Activated naive CD4-positive, alpha-beta T cell treated with anti-CD3 and anti-CD28 coated beads for 36 hours (primary cell): ENCODE measurements around the gene CYP4F2. TPM values are rescaled to one million over a fixed set of nuclear protein-coding genes. Genes with fewer than 3 reads are reported as not detected.
"Not testable (repeated sequence)": the region's sequence is repeated elsewhere in the genome, so short reads cannot be mapped to it uniquely, and the experiment has no call there.

ENCODE experiments used
- CTCF ChIA-PET: fragments of 350-600 bp; sonication (Branson Sonifier 250); formaldehyde crosslinking; loops from one replicate; lab custom pipeline; 2021; ENCODE audit warnings: antibody characterized with exemption; lab: Charles Lee
- DNase-seq: peaks from one replicate; pipeline ENCODE4 v3.0.0-alpha.2; 2020
- H3K27ac Mint-ChIP-seq: one replicate; pipeline ENCODE4 v1.8.0; 2021; ENCODE audit warnings: mild to moderate bottlenecking, mixed read lengths
- H3K27me3 Mint-ChIP-seq: one replicate; pipeline ENCODE4 v1.8.0; 2021; ENCODE audit warnings: low read depth, mixed read lengths
- H3K36me3 Mint-ChIP-seq: one replicate; pipeline ENCODE4 v1.8.0; 2021; ENCODE audit warnings: low read depth, mixed read lengths
- H3K4me1 Mint-ChIP-seq: one replicate; pipeline ENCODE4 v1.8.0; 2021; ENCODE audit warnings: low read depth, mixed read lengths
- H3K4me3 Mint-ChIP-seq: one replicate; pipeline ENCODE4 v1.8.0; 2021; ENCODE audit warnings: mild to moderate bottlenecking, moderate library complexity, mixed read lengths
- H3K9me3 Mint-ChIP-seq: one replicate; pipeline ENCODE4 v1.8.0; 2021; ENCODE audit warnings: mixed read lengths
- intact Hi-C: fragments of 100-400 bp; cut with micrococcal nuclease; formaldehyde crosslinking; loops from one replicate; pipeline ENCODE4 v1.15.1; 2023
- total RNA-seq, 2 experiments: library from RNA; stranded (reverse); gene quantifications; one replicate each; pipeline ENCODE4 v1.2.3, GENCODE V29; 2021

The CYP4F2 gene
- total RNA-seq, 2 experiments from 2014 or later, result 0.24 TPM; not detected in 1

- no peaks in the 10 kb centered on the region for H3K36me3 Mint-ChIP-seq
- no peak overlapping the region for H3K27ac Mint-ChIP-seq
- H3K4me1 Mint-ChIP-seq, result peaks cover 3% of the 10 kb centered on the region
- CTCF ChIA-PET, result interaction anchor here (1.8 to 2.7 kb wide), 2 partner anchors 58 to 239 kb away, joined by 4 to 11 read pairs; no protein-coding TSS in a partner anchor
- H3K4me3 Mint-ChIP-seq, result no peak overlapping the region
- intact Hi-C loops, result loop anchor here (1.0 to 5.0 kb wide), 2 partner anchors 57 to 240 kb away; no protein-coding TSS in a partner anchor
- no peaks in the 10 kb centered on the region for H3K9me3 Mint-ChIP-seq
- peak; percentile 56 for DNase-seq
- peaks cover 7% of the 10 kb centered on the region for H3K27me3 Mint-ChIP-seq
Measured at GRCh38 chr19:15869109-15869555, 28.7 kb downstream of the CYP4F2 start.

GRCh38 chr19:15866636-15867035 is 31.2 kb downstream of the CYP4F2 start:
- H3K27me3 Mint-ChIP-seq, result peaks cover 2% of the 10 kb centered on the region
- DNase-seq, result no peak
- H3K27ac Mint-ChIP-seq, result no peak overlapping the region
- no peaks in the 10 kb centered on the region for H3K36me3 Mint-ChIP-seq
- CTCF ChIA-PET, result interaction anchor here (0.6 kb wide), 1 partner anchor 55 kb away, joined by 4 read pairs; no protein-coding TSS in a partner anchor
- no peak overlapping the region for H3K4me3 Mint-ChIP-seq
- peaks cover 3% of the 10 kb centered on the region for H3K4me1 Mint-ChIP-seq
- no peaks in the 10 kb centered on the region for H3K9me3 Mint-ChIP-seq
- intact Hi-C loops, result loop anchor here (5.0 kb wide), 1 partner anchor 54 kb away; no protein-coding TSS in a partner anchor

- DNase-seq, result no peak
- intact Hi-C loops, result loop anchor here (5.0 kb wide), 1 partner anchor 53 kb away; no protein-coding TSS in a partner anchor
- Mint-ChIP-seq H3K4me1 (peaks cover 3% of the 10 kb centered on the region), H3K4me3 (no peak overlapping the region), H3K27me3 (peaks cover 2% of the 10 kb centered on the region), H3K27ac (no peak overlapping the region), H3K9me3 (no peaks in the 10 kb centered on the region), H3K36me3 (no peaks in the 10 kb centered on the region)
- CTCF ChIA-PET, result interaction anchor here (0.6 to 0.7 kb wide), 2 partner anchors 16 to 91 kb away, joined by 3 to 5 read pairs; no protein-coding TSS in a partner anchor
Measured at GRCh38 chr19:15864824-15865223, 33.0 kb downstream of the CYP4F2 start.

GRCh38 chr19:15863272-15863671 is 34.6 kb downstream of the CYP4F2 start:
- intact Hi-C loops, result no loop called here
- no peak overlapping the region for H3K27ac Mint-ChIP-seq
- CTCF ChIA-PET, result no interaction called here
- no peaks in the 10 kb centered on the region for H3K4me1 Mint-ChIP-seq
- H3K36me3 Mint-ChIP-seq, result no peaks in the 10 kb centered on the region
- DNase-seq, result no peak
- H3K4me3 Mint-ChIP-seq, result no peak overlapping the region
- H3K9me3 Mint-ChIP-seq, result no peaks in the 10 kb centered on the region
- no peaks in the 10 kb centered on the region for H3K27me3 Mint-ChIP-seq

GRCh38 chr19:15862444-15862843 is 35.4 kb downstream of the CYP4F2 start:
- CTCF ChIA-PET, result no interaction called here
- intact Hi-C loops, result no loop called here
- H3K9me3 Mint-ChIP-seq, result no peaks in the 10 kb centered on the region
- H3K27ac Mint-ChIP-seq, result no peak overlapping the region
- no peak for DNase-seq
- no peak overlapping the region for H3K4me3 Mint-ChIP-seq
- no peaks in the 10 kb centered on the region for H3K4me1 Mint-ChIP-seq
- no peaks in the 10 kb centered on the region for H3K36me3 Mint-ChIP-seq
- no peaks in the 10 kb centered on the region for H3K27me3 Mint-ChIP-seq

GRCh38 chr19:15860522-15860921 is 37.4 kb downstream of the CYP4F2 start:
- Mint-ChIP-seq H3K27ac (no peak overlapping the region), H3K4me3 (no peak overlapping the region), H3K9me3 (no peaks in the 10 kb centered on the region), H3K36me3 (no peaks in the 10 kb centered on the region), H3K4me1 (no peaks in the 10 kb centered on the region), H3K27me3 (no peaks in the 10 kb centered on the region)
- DNase-seq, result no peak
- CTCF ChIA-PET, result no interaction called here
- intact Hi-C loops, result no loop called here

GRCh38 chr19:15859187-15859586 is 38.7 kb downstream of the CYP4F2 start:
- CTCF ChIA-PET, result interaction anchor here (0.7 kb wide), 1 partner anchor 473 kb away, joined by 4 read pairs; no protein-coding TSS in a partner anchor
- Mint-ChIP-seq H3K36me3 (no peaks in the 10 kb centered on the region), H3K27me3 (no peaks in the 10 kb centered on the region), H3K9me3 (no peaks in the 10 kb centered on the region), H3K4me1 (no peaks in the 10 kb centered on the region), H3K4me3 (no peak overlapping the region), H3K27ac (no peak overlapping the region)
- intact Hi-C loops, result no loop called here
- no peak for DNase-seq

GRCh38 chr19:15850385-15850784 is 47.5 kb downstream of the CYP4F2 start:
- H3K9me3 Mint-ChIP-seq, result no peaks in the 10 kb centered on the region
- DNase-seq, result no peak
- H3K36me3 Mint-ChIP-seq, result no peaks in the 10 kb centered on the region
- H3K27ac Mint-ChIP-seq, result no peak overlapping the region
- intact Hi-C loops, result no loop called here
- H3K27me3 Mint-ChIP-seq, result no peaks in the 10 kb centered on the region
- CTCF ChIA-PET, result interaction anchor here (0.6 kb wide), 1 partner anchor 379 kb away, joined by 3 read pairs; no protein-coding TSS in a partner anchor
- no peak overlapping the region for H3K4me3 Mint-ChIP-seq
- peaks cover 3% of the 10 kb centered on the region for H3K4me1 Mint-ChIP-seq

GRCh38 chr19:15846923-15847322 is 51.0 kb downstream of the CYP4F2 start:
- CTCF ChIA-PET, result no interaction called here
- Mint-ChIP-seq H3K27me3 (no peaks in the 10 kb centered on the region), H3K36me3 (no peaks in the 10 kb centered on the region), H3K27ac (no peak overlapping the region), H3K4me3 (no peak overlapping the region), H3K4me1 (peaks cover 24% of the 10 kb centered on the region), H3K9me3 (no peaks in the 10 kb centered on the region)
- intact Hi-C loops, result no loop called here
- DNase-seq, result no peak

GRCh38 chr19:15843894-15844222 is 54.0 kb downstream of the CYP4F2 start:
- H3K4me3 Mint-ChIP-seq, H3K27ac Mint-ChIP-seq, H3K27me3 Mint-ChIP-seq, H3K9me3 Mint-ChIP-seq, H3K36me3 Mint-ChIP-seq, intact Hi-C loops, DNase-seq: not testable (repeated sequence)
- CTCF ChIA-PET, result interaction anchor here (0.6 kb wide), 1 partner anchor 544 kb away, joined by 5 read pairs; no protein-coding TSS in a partner anchor
- H3K4me1 Mint-ChIP-seq, result peaks cover 24% of the 10 kb centered on the region

- H3K9me3 Mint-ChIP-seq, result no peaks in the 10 kb centered on the region
- H3K27me3 Mint-ChIP-seq, result no peaks in the 10 kb centered on the region
- intact Hi-C loops, result no loop called here
- H3K36me3 Mint-ChIP-seq, result no peaks in the 10 kb centered on the region
- DNase-seq, result no peak
- H3K4me3 Mint-ChIP-seq, result no peak overlapping the region
- H3K27ac Mint-ChIP-seq, result no peak overlapping the region
- CTCF ChIA-PET, result no interaction called here
- peaks cover 27% of the 10 kb centered on the region for H3K4me1 Mint-ChIP-seq
Measured at GRCh38 chr19:15843203-15843893, 54.5 kb downstream of the CYP4F2 start.

GRCh38 chr19:15841875-15842569 is 55.9 kb downstream of the CYP4F2 start:
- Mint-ChIP-seq H3K36me3 (no peaks in the 10 kb centered on the region), H3K4me1 (peaks cover 33% of the 10 kb centered on the region), H3K27me3 (no peaks in the 10 kb centered on the region), H3K9me3 (no peaks in the 10 kb centered on the region), H3K4me3 (no peak overlapping the region), H3K27ac (no peak overlapping the region)
- peak; percentile 22 for DNase-seq
- CTCF ChIA-PET, result no interaction called here
- intact Hi-C loops, result no loop called here
